Measurements from ENCODE around the gene DRD2. TPM values are rescaled to one million over a fixed set of nuclear protein-coding genes. Genes with fewer than 3 reads are reported as not detected.

DRD2 gene
- total and polyA plus RNA-seq, 2 donors = 0.05 to 0.30 TPM

GRCh38 chr11:113377681-113378412 is 97.4 kb downstream of the DRD2 start:
- 91% methylated on average over 7 of the region's 7 CpGs for WGBS

DNA sequence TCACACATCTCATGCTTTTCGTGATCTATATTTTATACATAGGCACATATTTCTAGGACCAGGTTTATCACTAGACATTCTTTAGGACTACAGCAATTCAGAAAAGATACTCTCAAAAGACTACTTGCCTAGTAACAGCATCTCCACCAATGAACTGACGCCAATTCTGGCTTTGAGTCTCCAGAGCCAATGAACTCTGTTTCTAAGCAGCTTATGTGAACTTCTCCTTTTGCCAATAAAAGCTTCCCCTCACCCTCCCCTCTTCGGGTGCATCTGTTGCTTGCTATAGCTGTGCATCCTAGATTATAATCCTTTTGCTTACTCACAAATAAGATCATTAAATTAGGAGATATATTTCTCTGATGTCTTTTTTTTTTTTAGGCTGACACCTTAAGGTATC is 99.0 kb downstream of the DRD2 start:
- Histone ChIP-seq H3K27ac (ENCODE audit: low read depth in 1 of 2, low read length in 1 of 2) (no peak overlapping the region), H3K4me1 (ENCODE audit: control insufficient read depth in 2 of 2, insufficient read depth in 2 of 2, low read length in 2 of 2) (peaks cover 0 to 17% of the 10 kb centered on the region in 2 donors), H3K36me3 (ENCODE audit: control insufficient read depth in 2 of 2, insufficient read depth in 2 of 2, low read length in 1 of 2) (no peaks in the 10 kb centered on the region), H3K9me3 (ENCODE audit: control insufficient read depth in 2 of 2, insufficient read depth in 1 of 2, low read length in 1 of 2) (no peaks in the 10 kb centered on the region), H3K27me3 (ENCODE audit: control insufficient read depth in 2 of 2, insufficient read depth in 1 of 2, low read length in 1 of 2) (peaks cover 0 to 2% of the 10 kb centered on the region in 2 donors), H3K4me3 (ENCODE audit: low read length in 2 of 2) (no peak overlapping the region)
- WGBS = 11% methylated on average over 3 of the region's 3 CpGs
- peak in 4 of 9 donors; percentile 13 to 72 (median 36) for DNase-seq (ENCODE audit: low read depth in 6 of 9, low spot score in 9 of 9)

More at GRCh38 chr11:113377681-113378412, 97.4 kb downstream of the DRD2 start:
- peaks cover 0 to 11% of the 10 kb centered on the region in 2 donors for H3K4me1 ChIP-seq (ENCODE audit: control insufficient read depth in 2 of 2, insufficient read depth in 2 of 2, low read length in 2 of 2)
- no peaks in the 10 kb centered on the region for H3K36me3 ChIP-seq (ENCODE audit: control insufficient read depth in 2 of 2, insufficient read depth in 2 of 2, low read length in 1 of 2)
- DNase-seq (ENCODE audit: low read depth in 6 of 9, low spot score in 9 of 9) = no peak
- H3K27ac ChIP-seq (ENCODE audit: low read depth in 1 of 2, low read length in 1 of 2) = no peak overlapping the region
- H3K27me3 ChIP-seq (ENCODE audit: control insufficient read depth in 2 of 2, insufficient read depth in 1 of 2, low read length in 1 of 2) = peaks cover 0 to 2% of the 10 kb centered on the region in 2 donors
- no peak overlapping the region for H3K4me3 ChIP-seq (ENCODE audit: low read length in 2 of 2)
- no peaks in the 10 kb centered on the region for H3K9me3 ChIP-seq (ENCODE audit: control insufficient read depth in 2 of 2, insufficient read depth in 1 of 2, low read length in 1 of 2)

- DNase-seq (ENCODE audit: low read depth in 6 of 9, low spot score in 9 of 9) = no peak
- Histone ChIP-seq H3K27me3 (ENCODE audit: control insufficient read depth in 2 of 2, insufficient read depth in 1 of 2, low read length in 1 of 2) (no peaks in the 10 kb centered on the region), H3K27ac (ENCODE audit: low read depth in 1 of 2, low read length in 1 of 2) (no peak overlapping the region), H3K4me3 (ENCODE audit: low read length in 2 of 2) (no peak overlapping the region), H3K36me3 (ENCODE audit: control insufficient read depth in 2 of 2, insufficient read depth in 2 of 2, low read length in 1 of 2) (no peaks in the 10 kb centered on the region), H3K9me3 (ENCODE audit: control insufficient read depth in 2 of 2, insufficient read depth in 1 of 2, low read length in 1 of 2) (no peaks in the 10 kb centered on the region), H3K4me1 (ENCODE audit: control insufficient read depth in 2 of 2, insufficient read depth in 2 of 2, low read length in 2 of 2) (peaks cover 0 to 17% of the 10 kb centered on the region in 2 donors)
- 95% methylated on average over 5 of the region's 5 CpGs for WGBS
Observed at GRCh38 chr11:113375402-113375801, 99.8 kb downstream of the DRD2 start.

DNA sequence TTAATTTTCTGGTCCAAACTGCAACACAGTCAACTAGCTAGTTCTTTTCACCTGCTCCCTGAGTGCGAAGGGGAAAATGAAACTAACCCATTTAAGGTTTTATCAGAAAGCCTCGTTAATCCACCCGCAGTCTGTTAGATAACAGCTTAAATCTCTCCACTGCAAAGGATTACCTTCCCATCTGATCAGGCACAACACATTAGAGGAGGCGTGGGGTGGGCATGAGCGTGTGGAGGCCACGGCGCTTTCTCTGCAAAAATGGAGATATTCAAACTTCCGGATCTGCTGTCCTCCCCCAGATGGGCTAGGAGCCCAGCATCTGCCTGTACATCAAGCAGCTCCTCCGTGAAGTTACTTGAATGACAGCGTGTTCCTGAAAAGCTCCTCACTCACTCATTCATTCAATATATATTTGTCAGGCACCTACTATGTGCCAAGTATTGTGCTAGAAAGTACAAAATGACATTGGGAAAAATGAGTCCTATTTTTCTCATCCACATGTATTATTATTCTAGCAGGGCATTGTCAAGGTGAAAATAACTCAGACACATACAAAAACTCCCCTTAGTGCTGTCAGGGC is 101.1 kb downstream of the DRD2 start:
- peaks cover 0 to 17% of the 10 kb centered on the region in 2 donors for H3K4me1 ChIP-seq (ENCODE audit: control insufficient read depth in 2 of 2, insufficient read depth in 2 of 2, low read length in 2 of 2)
- H3K27ac ChIP-seq (ENCODE audit: low read depth in 1 of 2, low read length in 1 of 2) = no peak overlapping the region
- WGBS = 90% methylated on average over 10 of the region's 10 CpGs
- no peak for DNase-seq (ENCODE audit: low read depth in 6 of 9, low spot score in 9 of 9)
- H3K36me3 ChIP-seq (ENCODE audit: control insufficient read depth in 2 of 2, insufficient read depth in 2 of 2, low read length in 1 of 2) = no peaks in the 10 kb centered on the region
- no peak overlapping the region for H3K4me3 ChIP-seq (ENCODE audit: low read length in 2 of 2)
- no peaks in the 10 kb centered on the region for H3K9me3 ChIP-seq (ENCODE audit: control insufficient read depth in 2 of 2, insufficient read depth in 1 of 2, low read length in 1 of 2)
- no peaks in the 10 kb centered on the region for H3K27me3 ChIP-seq (ENCODE audit: control insufficient read depth in 2 of 2, insufficient read depth in 1 of 2, low read length in 1 of 2)

DNA sequence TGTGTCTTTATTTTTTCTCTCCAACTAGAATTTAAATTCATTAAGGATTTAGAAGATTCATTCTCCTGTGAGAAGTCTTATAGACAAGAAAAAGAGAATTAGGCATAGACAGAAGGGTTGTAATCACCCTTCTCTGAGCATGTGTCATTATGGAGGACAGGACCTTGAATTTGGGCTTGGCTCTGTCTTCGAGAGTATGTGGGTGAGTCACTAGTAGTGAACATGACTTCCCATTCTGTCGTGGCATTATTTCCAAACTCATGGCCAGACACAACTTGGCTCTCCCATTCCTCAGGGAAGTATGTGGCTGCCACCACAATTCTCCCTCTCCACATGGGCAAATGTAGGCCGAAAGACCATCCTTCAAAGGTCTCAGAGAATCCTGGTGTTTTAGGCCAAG is 101.9 kb downstream of the DRD2 start:
- H3K4me1 ChIP-seq (ENCODE audit: control insufficient read depth in 2 of 2, insufficient read depth in 2 of 2, low read length in 2 of 2) = peaks cover 0 to 17% of the 10 kb centered on the region in 2 donors
- DNase-seq (ENCODE audit: low read depth in 6 of 9, low spot score in 9 of 9) = no peak
- peaks cover 0 to 3% of the 10 kb centered on the region in 2 donors for H3K36me3 ChIP-seq (ENCODE audit: control insufficient read depth in 2 of 2, insufficient read depth in 2 of 2, low read length in 1 of 2)
- H3K4me3 ChIP-seq (ENCODE audit: low read length in 2 of 2) = no peak overlapping the region
- H3K27me3 ChIP-seq (ENCODE audit: control insufficient read depth in 2 of 2, insufficient read depth in 1 of 2, low read length in 1 of 2) = no peaks in the 10 kb centered on the region
- no peak overlapping the region for H3K27ac ChIP-seq (ENCODE audit: low read depth in 1 of 2, low read length in 1 of 2)
- 95% methylated on average over 3 of the region's 3 CpGs for WGBS
- H3K9me3 ChIP-seq (ENCODE audit: control insufficient read depth in 2 of 2, insufficient read depth in 1 of 2, low read length in 1 of 2) = no peaks in the 10 kb centered on the region

GRCh38 chr11:113372309-113372708 is 102.9 kb downstream of the DRD2 start:
- H3K9me3 ChIP-seq (ENCODE audit: control insufficient read depth in 2 of 2, insufficient read depth in 1 of 2, low read length in 1 of 2) = no peaks in the 10 kb centered on the region
- WGBS = 89% methylated on average over 4 of the region's 4 CpGs
- H3K4me3 ChIP-seq (ENCODE audit: low read length in 2 of 2) = no peak overlapping the region
- peaks cover 0 to 19% of the 10 kb centered on the region in 2 donors for H3K4me1 ChIP-seq (ENCODE audit: control insufficient read depth in 2 of 2, insufficient read depth in 2 of 2, low read length in 2 of 2)
- peak in 1 of 9 donors; percentile 40 for DNase-seq (ENCODE audit: low read depth in 6 of 9, low spot score in 9 of 9)
- no peak overlapping the region for H3K27ac ChIP-seq (ENCODE audit: low read depth in 1 of 2, low read length in 1 of 2)
- peaks cover 0 to 4% of the 10 kb centered on the region in 2 donors for H3K36me3 ChIP-seq (ENCODE audit: control insufficient read depth in 2 of 2, insufficient read depth in 2 of 2, low read length in 1 of 2)
- H3K27me3 ChIP-seq (ENCODE audit: control insufficient read depth in 2 of 2, insufficient read depth in 1 of 2, low read length in 1 of 2) = no peaks in the 10 kb centered on the region

- DNase-seq (ENCODE audit: low read depth in 6 of 9, low spot score in 9 of 9) = no peak
- WGBS = 94% methylated on average over 5 of the region's 5 CpGs
- Histone ChIP-seq H3K4me1 (ENCODE audit: control insufficient read depth in 2 of 2, insufficient read depth in 2 of 2, low read length in 2 of 2) (peaks cover 12 to 28% of the 10 kb centered on the region in 2 donors), H3K36me3 (ENCODE audit: control insufficient read depth in 2 of 2, insufficient read depth in 2 of 2, low read length in 1 of 2) (peaks cover 0 to 4% of the 10 kb centered on the region in 2 donors), H3K4me3 (ENCODE audit: low read length in 2 of 2) (no peak overlapping the region), H3K27ac (ENCODE audit: low read depth in 1 of 2, low read length in 1 of 2) (no peak overlapping the region), H3K9me3 (ENCODE audit: control insufficient read depth in 2 of 2, insufficient read depth in 1 of 2, low read length in 1 of 2) (no peaks in the 10 kb centered on the region), H3K27me3 (ENCODE audit: control insufficient read depth in 2 of 2, insufficient read depth in 1 of 2, low read length in 1 of 2) (no peaks in the 10 kb centered on the region)
Observed at GRCh38 chr11:113370634-113371033, 104.6 kb downstream of the DRD2 start.

- 95% methylated on average over 3 of the region's 3 CpGs for WGBS
- no peak overlapping the region for H3K27ac ChIP-seq (ENCODE audit: low read depth in 1 of 2, low read length in 1 of 2)
- peaks cover 0 to 4% of the 10 kb centered on the region in 2 donors for H3K36me3 ChIP-seq (ENCODE audit: control insufficient read depth in 2 of 2, insufficient read depth in 2 of 2, low read length in 1 of 2)
- no peaks in the 10 kb centered on the region for H3K27me3 ChIP-seq (ENCODE audit: control insufficient read depth in 2 of 2, insufficient read depth in 1 of 2, low read length in 1 of 2)
- DNase-seq (ENCODE audit: low read depth in 6 of 9, low spot score in 9 of 9) = no peak
- H3K4me1 ChIP-seq (ENCODE audit: control insufficient read depth in 2 of 2, insufficient read depth in 2 of 2, low read length in 2 of 2) = peaks cover 22 to 40% of the 10 kb centered on the region in 2 donors
- H3K9me3 ChIP-seq (ENCODE audit: control insufficient read depth in 2 of 2, insufficient read depth in 1 of 2, low read length in 1 of 2) = no peaks in the 10 kb centered on the region
- no peak overlapping the region for H3K4me3 ChIP-seq (ENCODE audit: low read length in 2 of 2)
Observed at GRCh38 chr11:113369411-113369810, 105.8 kb downstream of the DRD2 start.

- WGBS = 15% methylated on average over 5 of the region's 5 CpGs
- H3K36me3 ChIP-seq (ENCODE audit: control insufficient read depth in 2 of 2, insufficient read depth in 2 of 2, low read length in 1 of 2) = peaks cover 0 to 4% of the 10 kb centered on the region in 2 donors
- DNase-seq (ENCODE audit: low read depth in 6 of 9, low spot score in 9 of 9) = peak; percentile 25 to 85 (median 64)
Observed at GRCh38 chr11:113365895-113366294, 109.3 kb downstream of the DRD2 start.

More at GRCh38 chr11:113365895-113366294, 109.3 kb downstream of the DRD2 start:
- Histone ChIP-seq H3K4me1 (ENCODE audit: control insufficient read depth in 2 of 2, insufficient read depth in 2 of 2, low read length in 2 of 2) (peaks cover 22 to 48% of the 10 kb centered on the region in 2 donors), H3K27ac (ENCODE audit: low read depth in 1 of 2, low read length in 1 of 2) (peak overlapping the region; percentile 74 to 77), H3K27me3 (ENCODE audit: control insufficient read depth in 2 of 2, insufficient read depth in 1 of 2, low read length in 1 of 2) (no peaks in the 10 kb centered on the region), H3K4me3 (ENCODE audit: low read length in 2 of 2) (no peak overlapping the region), H3K9me3 (ENCODE audit: control insufficient read depth in 2 of 2, insufficient read depth in 1 of 2, low read length in 1 of 2) (no peaks in the 10 kb centered on the region)

Data from thymus (tissue), 11 donors.